H9 (cell line): ENCODE measurements around the gene TMPRSS2. TPM values are rescaled to one million over a fixed set of nuclear protein-coding genes. Genes with fewer than 3 reads are reported as not detected.

Source experiments
- DNase-seq: peaks from one replicate; pipeline ENCODE4 v3.0.0-alpha.2; 2017
- H2AFZ ChIP-seq: one replicate; pipeline ENCODE4 v1.6.1; 2013; ENCODE audit warnings: mild to moderate bottlenecking, low read length, control low read depth, moderate library complexity
- H2AK5ac ChIP-seq: 2 replicates; pipeline ENCODE4 v1.6.1; 2013; ENCODE audit warnings: low read length, control low read depth, mixed read lengths; ENCODE audit not compliant: insufficient read length
- H2BK120ac ChIP-seq: one replicate; pipeline ENCODE4 v1.6.1; 2013; ENCODE audit warnings: low read depth, mild to moderate bottlenecking, low read length, control low read depth, inconsistent platforms; ENCODE audit not compliant: poor library complexity, severe bottlenecking
- H2BK12ac ChIP-seq: 2 replicates; pipeline ENCODE4 v1.6.1; 2013; ENCODE audit warnings: low read length, control low read depth, mixed read lengths, low read depth; ENCODE audit not compliant: insufficient read length
- H2BK15ac ChIP-seq: 2 replicates; pipeline ENCODE4 v1.6.1; 2013; ENCODE audit warnings: low read depth, low read length, control low read depth
- H2BK20ac ChIP-seq: one replicate; pipeline ENCODE4 v1.6.1; 2013; ENCODE audit warnings: low read depth, mild to moderate bottlenecking, low read length, control low read depth, inconsistent platforms; ENCODE audit not compliant: poor library complexity, severe bottlenecking
- H2BK5ac ChIP-seq: 2 replicates; pipeline ENCODE4 v1.6.1; 2013; ENCODE audit warnings: low read length, control low read depth, mixed read lengths; ENCODE audit not compliant: insufficient read length
- H3K14ac ChIP-seq: 2 replicates; pipeline ENCODE4 v1.6.1; 2013; ENCODE audit warnings: low read length, control low read depth; ENCODE audit not compliant: insufficient read depth
- H3K18ac ChIP-seq: 2 replicates; pipeline ENCODE4 v1.6.1; 2013; ENCODE audit warnings: low read depth, mild to moderate bottlenecking, mixed read lengths, low read length, control low read depth; ENCODE audit not compliant: insufficient read length
- H3K23ac ChIP-seq: 2 replicates; pipeline ENCODE4 v1.6.1; 2013; ENCODE audit warnings: low read length, control low read depth, mixed read lengths, low read depth; ENCODE audit not compliant: insufficient read length
- H3K23me2 ChIP-seq: 2 replicates; pipeline ENCODE4 v1.6.1; 2013; ENCODE audit warnings: low read depth, mild to moderate bottlenecking, mixed read lengths, low read length, control low read depth; ENCODE audit not compliant: insufficient read length, poor library complexity, severe bottlenecking
- H3K27ac ChIP-seq: 2 replicates; pipeline ENCODE4 v1.5.1; 2013; ENCODE audit warnings: low read length, control low read depth, mixed read lengths, low read depth; ENCODE audit not compliant: insufficient read length
- H3K27me3 ChIP-seq: 2 replicates; pipeline ENCODE4 v1.6.1; 2013; ENCODE audit warnings: low read length, control low read depth, inconsistent platforms; ENCODE audit not compliant: insufficient read depth
- H3K4ac ChIP-seq: 2 replicates; pipeline ENCODE4 v1.6.1; 2013; ENCODE audit warnings: low read depth, mild to moderate bottlenecking, control low read depth, inconsistent platforms, low read length, moderate library complexity
- H3K4me1 ChIP-seq: 2 replicates; pipeline ENCODE4 v1.6.1; 2013; ENCODE audit warnings: low read length, control low read depth, inconsistent platforms; ENCODE audit not compliant: insufficient read depth
- H3K4me2 ChIP-seq: 2 replicates; pipeline ENCODE4 v1.6.1; 2013; ENCODE audit warnings: low read length, control low read depth, mixed read lengths; ENCODE audit not compliant: insufficient read length, insufficient read depth
- H3K56ac ChIP-seq: 2 replicates; pipeline ENCODE4 v1.6.1; 2013; ENCODE audit warnings: low read depth, mild to moderate bottlenecking, mixed read lengths, low read length, control low read depth; ENCODE audit not compliant: insufficient read length
- H3K79me1 ChIP-seq: 2 replicates; pipeline ENCODE4 v1.6.1; 2013; ENCODE audit warnings: low read depth, mild to moderate bottlenecking, moderate library complexity, low read length, control low read depth, inconsistent platforms; ENCODE audit not compliant: insufficient read depth, poor library complexity, severe bottlenecking
- H3K79me2 ChIP-seq: 2 replicates; pipeline ENCODE4 v1.6.1; 2013; ENCODE audit warnings: low read length, control low read depth, inconsistent platforms; ENCODE audit not compliant: insufficient read depth
- H3K9ac ChIP-seq: 2 replicates; pipeline ENCODE4 v1.6.1; 2013; ENCODE audit warnings: low read length, control low read depth, mixed read lengths; ENCODE audit not compliant: insufficient read length; ENCODE audit errors: extremely low read depth
- H3K9me3 ChIP-seq: one replicate; pipeline ENCODE4 v1.6.1; 2013; ENCODE audit warnings: low read depth, low read length, inconsistent platforms; ENCODE audit not compliant: control insufficient read depth
- H3T11ph ChIP-seq: one replicate; pipeline ENCODE4 v1.6.1; 2013; ENCODE audit warnings: mild to moderate bottlenecking, low read length, control low read depth, inconsistent platforms
- H4K20me1 ChIP-seq: one replicate; pipeline ENCODE4 v1.6.1; 2013; ENCODE audit not compliant: control insufficient read depth, insufficient read length, insufficient read depth
- H4K5ac ChIP-seq: 2 replicates; pipeline ENCODE4 v1.6.1; 2013; ENCODE audit warnings: low read depth, mild to moderate bottlenecking, mixed read lengths, low read length, control low read depth; ENCODE audit not compliant: insufficient read length
- H4K8ac ChIP-seq: replicated peaks from 2 replicates; pipeline ENCODE4 v1.6.1; 2013; ENCODE audit warnings: low read length, control low read depth, mixed read lengths, low read depth; ENCODE audit not compliant: insufficient read length
- H4K91ac ChIP-seq: 2 replicates; pipeline ENCODE4 v1.6.1; 2013; ENCODE audit warnings: low read depth, mild to moderate bottlenecking, moderate library complexity, mixed read lengths, low read length, control low read depth; ENCODE audit not compliant: insufficient read length
- H3K27ac Mint-ChIP-seq, 3 experiments: 2 replicates in 2 of 3; 3 replicates in 1 of 3; pipeline ENCODE4 v1.8.0; 2020 to 2021; ENCODE audit warnings: mixed read lengths in 3 of 3, mild to moderate bottlenecking in 1 of 3, moderate library complexity in 1 of 3
- H3K27me3 Mint-ChIP-seq: 2 replicates; pipeline ENCODE4 v1.8.0; 2021; ENCODE audit warnings: low read depth, mild to moderate bottlenecking, moderate library complexity, mixed read lengths
- H3K36me3 Mint-ChIP-seq, 3 experiments: 2 replicates in 2 of 3; 3 replicates in 1 of 3; pipeline ENCODE4 v1.8.0; 2020 to 2021; ENCODE audit warnings: low read depth in 3 of 3, mixed read lengths in 3 of 3; ENCODE audit not compliant: insufficient read depth in 1 of 3
- H3K4me1 Mint-ChIP-seq, 2 experiments: 2 replicates each; pipeline ENCODE4 v1.8.0; 2020; ENCODE audit warnings: mixed read lengths in 2 of 2
- H3K4me3 Mint-ChIP-seq, 2 experiments: 2 replicates in 1 of 2; 3 replicates in 1 of 2; pipeline ENCODE4 v1.8.0; 2020 to 2021; ENCODE audit warnings: mild to moderate bottlenecking in 2 of 2, mixed read lengths in 2 of 2, moderate library complexity in 1 of 2
- H3K9me3 Mint-ChIP-seq, 2 experiments: 2 replicates in 1 of 2; 3 replicates in 1 of 2; pipeline ENCODE4 v1.8.0; 2020; ENCODE audit warnings: mild to moderate bottlenecking in 2 of 2, mixed read lengths in 2 of 2, moderate library complexity in 1 of 2
- WGBS: extraction: QIAGEN DNeasy Blood & Tissue Kit; methylation state at CpG from one replicate; pipeline ENCODE4 v1.1.7; 2013; ENCODE audit warnings: missing lambda C conversion rate, low lambda C conversion rate, mixed read lengths; ENCODE audit not compliant: insufficient read length; ENCODE audit errors: extremely low coverage; 5-methylcytosine and 5-hydroxymethylcytosine counted together
- total RNA-seq: library from RNA; stranded (reverse); gene quantifications from 2 replicates; pipeline ENCODE4 v1.2.1, GENCODE V29; 2021
- TF ChIP-seq, protein P1 (sequence below): fragments of 200-600 bp; sonication (generic); conservative IDR thresholded peaks from 3 replicates; pipeline ENCODE4 v1.8.0; 2021; ENCODE audit warnings: antibody characterized with exemption, mild to moderate bottlenecking

Gene TMPRSS2
- total RNA-seq, 1 experiment from 2014 or later, result 12.1 TPM

GRCh38 chr21:41503331-41503730, 4.6 kb downstream of the TMPRSS2 start:
- no peak overlapping the region for H3K4me3 Mint-ChIP-seq
- TF ChIP-seq, protein P1, sequence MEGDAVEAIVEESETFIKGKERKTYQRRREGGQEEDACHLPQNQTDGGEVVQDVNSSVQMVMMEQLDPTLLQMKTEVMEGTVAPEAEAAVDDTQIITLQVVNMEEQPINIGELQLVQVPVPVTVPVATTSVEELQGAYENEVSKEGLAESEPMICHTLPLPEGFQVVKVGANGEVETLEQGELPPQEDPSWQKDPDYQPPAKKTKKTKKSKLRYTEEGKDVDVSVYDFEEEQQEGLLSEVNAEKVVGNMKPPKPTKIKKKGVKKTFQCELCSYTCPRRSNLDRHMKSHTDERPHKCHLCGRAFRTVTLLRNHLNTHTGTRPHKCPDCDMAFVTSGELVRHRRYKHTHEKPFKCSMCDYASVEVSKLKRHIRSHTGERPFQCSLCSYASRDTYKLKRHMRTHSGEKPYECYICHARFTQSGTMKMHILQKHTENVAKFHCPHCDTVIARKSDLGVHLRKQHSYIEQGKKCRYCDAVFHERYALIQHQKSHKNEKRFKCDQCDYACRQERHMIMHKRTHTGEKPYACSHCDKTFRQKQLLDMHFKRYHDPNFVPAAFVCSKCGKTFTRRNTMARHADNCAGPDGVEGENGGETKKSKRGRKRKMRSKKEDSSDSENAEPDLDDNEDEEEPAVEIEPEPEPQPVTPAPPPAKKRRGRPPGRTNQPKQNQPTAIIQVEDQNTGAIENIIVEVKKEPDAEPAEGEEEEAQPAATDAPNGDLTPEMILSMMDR, result no peak
- H3K23me2 ChIP-seq, result peaks cover 10% of the 10 kb centered on the region
- no peak overlapping the region for H3K18ac ChIP-seq
- H2AFZ ChIP-seq, result no peak overlapping the region
- H2BK5ac ChIP-seq, result no peak overlapping the region
- H3K4me1 ChIP-seq, result no peaks in the 10 kb centered on the region; the same call in 1 of the 2 replicates
- H2BK12ac ChIP-seq, result no peak overlapping the region
- no peaks in the 10 kb centered on the region for H3K9me3 ChIP-seq
- H3K79me2 ChIP-seq, result no peaks in the 10 kb centered on the region; the same call in 1 of the 2 replicates
- no CpG with 5 or more reads among the region's 4 CpGs for WGBS
- no peak overlapping the region for H4K5ac ChIP-seq
- H3K36me3 Mint-ChIP-seq, result no peaks in the 10 kb centered on the region
- H2BK15ac ChIP-seq, result no peak overlapping the region
- no peak overlapping the region for H3K9ac ChIP-seq
- H3K4me2 ChIP-seq, result no peak overlapping the region
- H3K79me1 ChIP-seq, result no peaks in the 10 kb centered on the region
- H3T11ph ChIP-seq, result no peak overlapping the region
- H2BK120ac ChIP-seq, result no peak overlapping the region
- H4K20me1 ChIP-seq, result no peaks in the 10 kb centered on the region
- no peaks in the 10 kb centered on the region for H3K9me3 Mint-ChIP-seq
- DNase-seq, result no peak
- peaks cover 31 to 39% of the 10 kb centered on the region in 2 experiments for H3K4me1 Mint-ChIP-seq
- H3K27ac ChIP-seq, result no peak overlapping the region
- no peak overlapping the region for H3K14ac ChIP-seq
- no peak overlapping the region for H2AK5ac ChIP-seq
- no peak overlapping the region for H3K27ac Mint-ChIP-seq
- H3K4ac ChIP-seq, result no peak overlapping the region
- H3K23ac ChIP-seq, result no peak overlapping the region
- no peak overlapping the region for H4K8ac ChIP-seq
- H3K27me3 Mint-ChIP-seq, result peaks cover 25% of the 10 kb centered on the region
- H2BK20ac ChIP-seq, result no peak overlapping the region
- no peak overlapping the region for H4K91ac ChIP-seq
- peaks cover 10% of the 10 kb centered on the region; the same call in 1 of the 2 replicates for H3K27me3 ChIP-seq
- no peak overlapping the region for H3K56ac ChIP-seq
